AG04450 (cell line): ENCODE results near the gene SLC16A11. TPM values are rescaled to one million over a fixed set of nuclear protein-coding genes. Genes with fewer than 3 reads are reported as not detected.

ENCODE experiments used
- CTCF ChIA-PET: fragments of 300-600, 350-600 bp; formaldehyde crosslinking; extraction: SDS; loops from one replicate; lab custom pipeline; 2022; ENCODE audit warnings: antibody characterized with exemption, inconsistent platforms; lab: Charles Lee
- POLR2A ChIA-PET: fragments of 350-600 bp; formaldehyde crosslinking; extraction: SDS; loops from one replicate; lab custom pipeline; 2021; ENCODE audit warnings: antibody characterized with exemption, inconsistent platforms; lab: Yijun Ruan, JAX
- DNase-seq: peaks from one replicate; pipeline ENCODE4 v3.0.0-alpha.2; 2011; ENCODE audit warnings: low read depth, low spot score
- H3K27ac ChIP-seq: one replicate; pipeline ENCODE4 v1.5.1; 2012; ENCODE audit warnings: low read depth, low read length, control low read depth
- H3K27me3 ChIP-seq: one replicate; pipeline ENCODE4 v1.6.0; 2012; ENCODE audit warnings: low read length; ENCODE audit not compliant: control insufficient read depth, insufficient read depth
- H3K4me3 ChIP-seq: 2 replicates; pipeline ENCODE4 v1.5.1; 2011; ENCODE audit warnings: mild to moderate bottlenecking, low read depth, low read length, control low read depth
- H3K9me3 ChIP-seq: 2 replicates; pipeline ENCODE4 v1.5.1; 2012; ENCODE audit warnings: low read length; ENCODE audit not compliant: control insufficient read depth, insufficient read depth
- polyA plus RNA-seq: library from polyadenylated mRNA; depleted of rRNA; stranded (reverse); fragments of >200 nt; gene quantifications from 2 replicates; pipeline ENCODE4 v1.2.3, GENCODE V29; 2011
- TF ChIP-seq, protein P1 (sequence below): IDR thresholded peaks from 2 replicates; pipeline ENCODE4 v1.5.1; 2011; ENCODE audit warnings: low read depth, low read length, control low read depth, inconsistent platforms

SLC16A11 gene
- polyA plus RNA-seq, 1 experiment, result not detected

DNA sequence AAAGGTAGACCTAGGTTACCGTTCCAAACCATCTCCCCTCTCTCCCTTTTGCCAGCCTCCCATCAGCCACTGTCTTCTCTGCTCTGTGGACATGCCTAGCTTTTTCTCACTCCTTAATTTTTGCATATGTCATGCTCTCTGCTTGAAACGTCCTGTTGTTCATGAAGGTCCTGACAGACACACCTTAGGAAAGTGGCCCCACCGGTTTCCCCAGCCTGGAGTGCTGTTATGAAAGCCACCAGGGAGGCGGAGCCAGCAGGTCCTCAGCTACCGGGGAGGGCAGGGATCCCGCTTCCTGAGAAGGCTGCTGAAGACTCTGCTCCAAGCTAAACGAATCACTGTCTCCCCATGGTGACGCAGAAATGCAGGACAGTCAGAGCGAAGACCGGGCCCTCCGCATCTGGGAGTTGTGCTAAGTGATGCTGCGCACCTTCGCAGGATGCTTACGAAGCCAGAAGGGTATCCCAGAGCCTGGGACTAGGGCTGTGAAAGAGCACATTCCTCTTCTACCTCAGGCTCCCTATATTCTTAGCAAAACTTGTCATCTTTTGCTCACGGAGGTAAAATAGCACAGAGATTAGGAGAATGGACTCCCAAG lies 2.3 kb upstream of the SLC16A11 start:
- CTCF ChIA-PET, result interaction anchor here (0.6 to 11.2 kb wide), 44 partner anchors 8 to 543 kb away, joined by 3 to 250 read pairs (median 4); partner anchors contain the start of genes ACADVL, DLG4, SOX15 and TXNDC17
- Histone ChIP-seq H3K27me3 (peaks cover 36% of the 10 kb centered on the region), H3K4me3 (no peak overlapping the region), H3K27ac (no peak overlapping the region), H3K9me3 (no peaks in the 10 kb centered on the region; the same call in 1 of the 2 replicates)
- POLR2A ChIA-PET, result interaction anchor here (0.9 to 1.4 kb wide), 2 partner anchors 174 to 250 kb away, joined by 4 to 8 read pairs; partner anchors contain the start of genes ACADVL and DLG4
- DNase-seq, result no peak
- TF ChIP-seq, protein P1, sequence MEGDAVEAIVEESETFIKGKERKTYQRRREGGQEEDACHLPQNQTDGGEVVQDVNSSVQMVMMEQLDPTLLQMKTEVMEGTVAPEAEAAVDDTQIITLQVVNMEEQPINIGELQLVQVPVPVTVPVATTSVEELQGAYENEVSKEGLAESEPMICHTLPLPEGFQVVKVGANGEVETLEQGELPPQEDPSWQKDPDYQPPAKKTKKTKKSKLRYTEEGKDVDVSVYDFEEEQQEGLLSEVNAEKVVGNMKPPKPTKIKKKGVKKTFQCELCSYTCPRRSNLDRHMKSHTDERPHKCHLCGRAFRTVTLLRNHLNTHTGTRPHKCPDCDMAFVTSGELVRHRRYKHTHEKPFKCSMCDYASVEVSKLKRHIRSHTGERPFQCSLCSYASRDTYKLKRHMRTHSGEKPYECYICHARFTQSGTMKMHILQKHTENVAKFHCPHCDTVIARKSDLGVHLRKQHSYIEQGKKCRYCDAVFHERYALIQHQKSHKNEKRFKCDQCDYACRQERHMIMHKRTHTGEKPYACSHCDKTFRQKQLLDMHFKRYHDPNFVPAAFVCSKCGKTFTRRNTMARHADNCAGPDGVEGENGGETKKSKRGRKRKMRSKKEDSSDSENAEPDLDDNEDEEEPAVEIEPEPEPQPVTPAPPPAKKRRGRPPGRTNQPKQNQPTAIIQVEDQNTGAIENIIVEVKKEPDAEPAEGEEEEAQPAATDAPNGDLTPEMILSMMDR, result no peak

DNA sequence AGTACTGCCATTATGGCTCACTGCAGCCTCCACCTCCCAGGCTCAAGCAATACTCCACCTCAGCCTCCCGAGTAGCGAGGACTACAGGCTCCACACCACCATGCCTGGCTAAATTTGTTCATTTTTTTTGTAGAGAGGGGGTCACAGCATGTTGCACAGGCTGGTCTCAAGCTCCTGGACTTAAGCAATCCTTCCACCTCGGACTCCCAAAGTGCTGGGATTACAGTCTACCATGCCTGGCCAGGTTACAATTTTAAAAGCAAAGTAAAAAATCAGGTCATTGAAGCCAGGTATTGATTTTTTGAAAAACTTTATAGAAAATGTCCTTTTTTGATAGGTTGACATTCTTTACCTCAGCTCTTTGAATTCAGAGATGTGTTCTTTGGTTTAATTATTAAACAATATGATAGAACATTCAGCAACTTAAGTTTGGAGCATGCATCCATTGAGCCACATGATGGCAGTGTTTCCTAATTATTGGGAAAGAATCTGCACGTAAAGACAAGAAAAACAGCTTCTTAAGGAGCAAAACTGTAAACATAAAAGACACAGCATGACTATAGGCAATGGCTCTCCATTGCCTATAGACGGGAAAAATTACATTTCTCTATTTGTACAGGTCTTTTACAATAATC lies 1.7 kb upstream of the SLC16A11 start:
- peak; percentile 67 for DNase-seq
- TF ChIP-seq, protein P1, result peak; percentile 80
- H3K4me3 ChIP-seq, result no peak overlapping the region
- peaks cover 36% of the 10 kb centered on the region for H3K27me3 ChIP-seq
- ChIA-PET CTCF (interaction anchor here (0.6 to 11.2 kb wide), 54 partner anchors 8 to 544 kb away, joined by 3 to 250 read pairs (median 4); partner anchors contain the start of genes ACADVL, DLG4, NEURL4 and SLC16A13), POLR2A (interaction anchor here (0.9 to 1.4 kb wide), 2 partner anchors 174 to 251 kb away, joined by 4 to 8 read pairs; partner anchors contain the start of genes ACADVL and DLG4)
- no peaks in the 10 kb centered on the region; the same call in 1 of the 2 replicates for H3K9me3 ChIP-seq
- no peak overlapping the region for H3K27ac ChIP-seq

DNA sequence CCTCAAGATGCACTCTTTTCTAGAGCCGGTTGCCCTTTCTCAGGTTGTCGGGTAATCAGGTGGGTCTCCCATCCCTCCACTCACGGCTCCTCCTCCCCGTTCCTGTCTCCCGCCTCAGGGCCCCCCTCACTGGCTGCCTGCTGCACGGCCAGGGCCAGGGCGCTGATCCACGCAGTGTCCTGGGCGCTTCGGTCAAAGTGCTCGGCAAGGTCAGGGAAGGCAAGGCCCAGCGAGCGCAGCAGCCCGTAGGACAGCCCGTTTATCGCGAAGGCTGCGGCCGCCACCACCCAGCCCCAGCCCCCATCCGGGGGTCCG lies 753 bp downstream of the SLC16A11 start:
- Histone ChIP-seq H3K27ac (no peak overlapping the region), H3K9me3 (no peaks in the 10 kb centered on the region; the same call in 1 of the 2 replicates), H3K4me3 (peak overlapping the region; percentile 41; the same call in 1 of the 2 replicates), H3K27me3 (peaks cover 34% of the 10 kb centered on the region)
- TF ChIP-seq, protein P1, result no peak
- ChIA-PET POLR2A (interaction anchor here (0.7 kb wide), 1 partner anchor 89 kb away, joined by 3 read pairs; no protein-coding TSS in a partner anchor), CTCF (no interaction called here)
- no peak for DNase-seq

DNA sequence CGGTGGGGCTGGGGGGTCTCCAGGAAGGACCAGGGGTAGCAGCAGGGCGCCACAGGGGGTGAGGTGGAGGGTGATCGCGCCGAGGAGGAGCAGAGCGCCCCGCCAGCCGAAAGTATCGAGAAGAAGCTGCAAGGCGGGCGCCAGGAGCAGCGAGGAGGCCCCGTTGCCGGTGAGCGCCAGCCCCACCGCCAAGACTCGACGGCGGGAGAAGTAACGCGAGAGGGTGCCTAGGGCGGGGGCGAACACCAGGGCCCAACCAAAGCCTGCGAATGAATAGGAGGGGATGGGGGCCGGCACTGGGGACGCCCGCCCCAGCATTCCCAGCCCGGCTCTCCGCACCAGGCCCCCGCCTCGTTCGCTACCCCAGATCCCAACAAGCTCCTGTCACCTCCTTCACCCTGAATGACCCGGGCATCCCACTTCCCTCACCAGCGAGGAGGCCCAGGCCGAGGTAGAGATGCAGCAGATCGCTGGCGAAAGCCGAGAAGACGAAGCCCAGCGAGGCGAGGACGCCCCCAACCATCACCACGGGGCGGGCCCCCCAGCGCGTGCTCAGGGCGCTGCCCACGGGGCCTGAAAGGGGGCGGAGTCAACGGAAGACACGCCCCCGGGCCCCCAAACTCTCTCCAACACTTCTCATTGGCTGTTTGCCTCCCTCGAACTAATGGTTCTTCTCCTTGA lies 1.3 kb downstream of the SLC16A11 start:
- no peak overlapping the region for H3K4me3 ChIP-seq
- TF ChIP-seq, protein P1, result no peak
- CTCF ChIA-PET, result interaction anchor here (1.2 kb wide), 1 partner anchor 94 kb away, joined by 3 read pairs; no protein-coding TSS in a partner anchor
- peaks cover 34% of the 10 kb centered on the region for H3K27me3 ChIP-seq
- no peaks in the 10 kb centered on the region; the same call in 1 of the 2 replicates for H3K9me3 ChIP-seq
- POLR2A ChIA-PET, result interaction anchor here (0.6 kb wide), 1 partner anchor 842 kb away, joined by 3 read pairs; no protein-coding TSS in a partner anchor
- no peak for DNase-seq
- no peak overlapping the region for H3K27ac ChIP-seq
